SK-N-SH (cell line): Measurements from ENCODE around the gene ANKFN1. TPM values are rescaled to one million over a fixed set of nuclear protein-coding genes. Genes with fewer than 3 reads are reported as not detected.
A peak's percentile ranks its signal among the peaks of the same experiment; 100 is the strongest.

Experiments used
- CTCF ChIA-PET: fragments of 300-600, 350-600 bp; formaldehyde crosslinking; extraction: SDS; loops from one replicate; lab custom pipeline; 2021; lab: Yijun Ruan, JAX
- POLR2A ChIA-PET: fragments of 350-600 bp; sonication (Branson Sonifier 250); formaldehyde crosslinking; extraction: SDS; loops from one replicate; lab custom pipeline; 2020; ENCODE audit warnings: antibody characterized with exemption, inconsistent platforms; lab: Yijun Ruan, JAX
- DNase-seq: peaks from one replicate; pipeline ENCODE4 v3.0.0; 2012
- H2AFZ ChIP-seq: fragments of 200-600 bp; sonication (generic); 2 replicates; pipeline ENCODE4 v1.8.1; 2016; ENCODE audit warnings: antibody characterized with exemption, mild to moderate bottlenecking, low read depth
- H3F3A ChIP-seq: fragments of 200-600 bp; sonication (generic); replicated peaks from 2 replicates; pipeline ENCODE3; 2016; ENCODE audit warnings: antibody characterized with exemption, mild to moderate bottlenecking; ENCODE audit not compliant: insufficient read depth
- H3K27ac ChIP-seq, 2 experiments: fragments of 200-500 bp in 1 of 2; fragments of 200-600 bp in 1 of 2; sonication (Bioruptor generic) in 1 of 2; sonication (generic), shearing (Covaris generic) in 1 of 2; 2 replicates each; pipeline versions ENCODE4 v1.5.1 to v1.6.1; 2014 to 2016; ENCODE audit warnings: low read depth in 2 of 2, inconsistent platforms in 1 of 2, low read length in 1 of 2, mild to moderate bottlenecking in 1 of 2, mixed read lengths in 1 of 2
- H3K27me3 ChIP-seq: fragments of 200-600 bp; sonication (generic), shearing (Covaris generic); 2 replicates; pipeline ENCODE4 v1.6.1; 2016; ENCODE audit warnings: mixed run types; ENCODE audit not compliant: insufficient read depth
- H3K36me3 ChIP-seq, 2 experiments: fragments of 200-500 bp in 1 of 2; fragments of 200-600 bp in 1 of 2; sonication (Bioruptor generic) in 1 of 2; sonication (generic) in 1 of 2; replicated peaks in 1 of 2; 2 replicates each; pipeline versions ENCODE3 to v1.5.1; 2014 to 2016; ENCODE audit warnings: low read length in 1 of 2, mild to moderate bottlenecking in 1 of 2; ENCODE audit not compliant: insufficient read depth in 2 of 2, control insufficient read depth in 1 of 2
- H3K4me1 ChIP-seq, 2 experiments: fragments of 200-500 bp in 1 of 2; fragments of 200-600 bp in 1 of 2; sonication (Bioruptor generic) in 1 of 2; sonication (generic), shearing (Covaris generic) in 1 of 2; 2 replicates each; pipeline versions ENCODE4 v1.5.1 to v1.6.1; 2014 to 2016; ENCODE audit warnings: low read depth in 1 of 2, low read length in 1 of 2, mixed run types in 1 of 2; ENCODE audit not compliant: insufficient read depth in 2 of 2, control insufficient read depth in 1 of 2
- H3K4me2 ChIP-seq: fragments of 200-600 bp; sonication (generic), shearing (Covaris generic); 2 replicates; pipeline ENCODE4 v1.6.1; 2017; ENCODE audit warnings: mixed run types
- H3K4me3 ChIP-seq, 2 experiments: fragments of 200-500 bp in 1 of 2; fragments of 200-600 bp in 1 of 2; sonication (Bioruptor generic) in 1 of 2; sonication (generic), shearing (Covaris generic) in 1 of 2; 2 replicates each; pipeline versions ENCODE4 v1.5.1 to v1.8.1; 2014 to 2016; ENCODE audit warnings: low read depth in 2 of 2, inconsistent platforms in 1 of 2, low read length in 1 of 2, mild to moderate bottlenecking in 1 of 2, mixed read lengths in 1 of 2, moderate library complexity in 1 of 2
- H3K79me2 ChIP-seq: fragments of 200-600 bp; sonication (generic); 2 replicates; pipeline ENCODE4 v1.8.1; 2017; ENCODE audit warnings: mild to moderate bottlenecking; ENCODE audit not compliant: insufficient read depth
- H3K9ac ChIP-seq: fragments of 200-600 bp; sonication (generic); 2 replicates; pipeline ENCODE4 v1.6.1; 2017; ENCODE audit warnings: mixed run types
- H3K9me2 ChIP-seq: fragments of 200-600 bp; sonication (generic); 2 replicates; pipeline ENCODE4 v1.6.1; 2017; ENCODE audit warnings: mixed run types
- H3K9me3 ChIP-seq: fragments of 200-600 bp; sonication (generic); 2 replicates; pipeline ENCODE4 v1.6.1; 2017; ENCODE audit warnings: mixed run types, mild to moderate bottlenecking, moderate library complexity
- H4K20me1 ChIP-seq: fragments of 200-600 bp; sonication (generic); 2 replicates; pipeline ENCODE4 v1.6.1; 2017; ENCODE audit warnings: mild to moderate bottlenecking, mixed run types; ENCODE audit not compliant: insufficient read depth
- CHD2 ChIP-seq: fragments of 150-350 bp; IDR thresholded peaks from 2 replicates; pipeline ENCODE4 v1.6.1; 2018; ENCODE audit warnings: low read length; ENCODE audit not compliant: partially characterized antibody
- ELF1 ChIP-seq: IDR thresholded peaks from 2 replicates; pipeline ENCODE4 v1.4.0; 2012
- EZH2phosphoT487 ChIP-seq: fragments of 200-600 bp; sonication (generic); IDR thresholded peaks from 2 replicates; pipeline ENCODE4 v1.6.1; 2017; ENCODE audit warnings: low read depth, mixed run types, mild to moderate bottlenecking, antibody characterized with exemption, moderate library complexity, borderline replicate concordance
- FOSL2 ChIP-seq: IDR thresholded peaks from 2 replicates; pipeline ENCODE4 v1.4.0; 2012; ENCODE audit warnings: low read depth, mild to moderate bottlenecking, moderate library complexity, borderline replicate concordance
- FOXJ3 ChIP-seq: sonication (generic); formaldehyde crosslinking; IDR thresholded peaks from 2 replicates; pipeline ENCODE4 v1.5.1; 2020; ENCODE audit warnings: mild to moderate bottlenecking, missing genetic modification reagents
- FOXM1 ChIP-seq: IDR thresholded peaks from 2 replicates; pipeline ENCODE4 v1.4.0; 2012; ENCODE audit warnings: low read depth, mild to moderate bottlenecking
- GABPA ChIP-seq: IDR thresholded peaks from 2 replicates; pipeline ENCODE4 v1.4.0; 2012; ENCODE audit warnings: low read depth, mild to moderate bottlenecking
- JUND ChIP-seq: IDR thresholded peaks from 2 replicates; pipeline ENCODE4 v1.4.0; 2012
- MEF2A ChIP-seq: IDR thresholded peaks from 2 replicates; pipeline ENCODE4 v1.4.0; 2012; ENCODE audit warnings: low read depth, borderline replicate concordance
- NFIC ChIP-seq: IDR thresholded peaks from 2 replicates; pipeline ENCODE4 v1.4.0; 2012; ENCODE audit warnings: borderline replicate concordance
- POLR2AphosphoS5 ChIP-seq: IDR thresholded peaks from 2 replicates; pipeline ENCODE4 v1.6.1; 2012; ENCODE audit warnings: low read depth, low read length
- RAD21 ChIP-seq: IDR thresholded peaks from 2 replicates; pipeline ENCODE4 v1.6.1; 2012; ENCODE audit warnings: mild to moderate bottlenecking, low read length
- RCOR1 ChIP-seq: fragments of 150-350 bp; IDR thresholded peaks from 2 replicates; pipeline ENCODE4 v1.6.1; 2017; ENCODE audit warnings: antibody characterized with exemption, low read length
- RFX5 ChIP-seq: IDR thresholded peaks from 2 replicates; pipeline ENCODE4 v1.6.1; 2012; ENCODE audit warnings: mild to moderate bottlenecking, improper control_type of control experiment, low read length
- RXRA ChIP-seq: IDR thresholded peaks from 2 replicates; pipeline ENCODE4 v1.4.0; 2012; ENCODE audit warnings: low read depth, mild to moderate bottlenecking, borderline replicate concordance
- SIN3A ChIP-seq: IDR thresholded peaks from 2 replicates; pipeline ENCODE4 v1.6.1; 2012; ENCODE audit warnings: low read depth, mild to moderate bottlenecking, low read length, moderate library complexity, borderline replicate concordance
- SMC3 ChIP-seq: IDR thresholded peaks from 2 replicates; pipeline ENCODE4 v1.6.1; 2012; ENCODE audit warnings: low read depth, low read length, improper control_type of control experiment
- TCF12 ChIP-seq: IDR thresholded peaks from 2 replicates; pipeline ENCODE4 v1.4.0; 2012
- TEAD4 ChIP-seq: IDR thresholded peaks from 2 replicates; pipeline ENCODE4 v1.4.0; 2012; ENCODE audit warnings: mild to moderate bottlenecking, borderline replicate concordance; ENCODE audit not compliant: insufficient read depth
- YY1 ChIP-seq: IDR thresholded peaks from 2 replicates; pipeline ENCODE4 v1.4.0; 2012; ENCODE audit warnings: low read depth, mild to moderate bottlenecking
- WGBS: methylation state at CpG from one replicate; pipeline ENCODE4 v1.1.6; 2017; ENCODE audit warnings: low lambda C conversion rate; 5-methylcytosine and 5-hydroxymethylcytosine counted together
- polyA plus RNA-seq, 3 experiments: library from polyadenylated mRNA; depleted of rRNA; stranded (reverse); fragments of >200 nt; gene quantifications; 2 replicates each; pipeline ENCODE4 v1.2.3, GENCODE V29; 2012
- TF ChIP-seq, protein P1 (sequence below): fragments of 150-350 bp; IDR thresholded peaks from 2 replicates; pipeline ENCODE4 v1.6.1; 2017; ENCODE audit warnings: antibody characterized with exemption, low read length, low read depth, borderline replicate concordance
- TF ChIP-seq, protein P2 (sequence below): fragments of 150-350 bp; IDR thresholded peaks from 2 replicates; pipeline ENCODE4 v1.6.1; 2016; ENCODE audit warnings: mild to moderate bottlenecking, low read depth, low read length
- TF ChIP-seq, protein P3 (sequence below): IDR thresholded peaks from 2 replicates; pipeline ENCODE4 v1.4.0; 2012; ENCODE audit warnings: low read depth, borderline replicate concordance
- TF ChIP-seq, protein P4 (sequence below): IDR thresholded peaks from 2 replicates; pipeline ENCODE4 v1.4.0; 2012; ENCODE audit warnings: low read depth
- TF ChIP-seq, protein P5 (sequence below): fragments of 200-600 bp; sonication (generic); IDR thresholded peaks from 2 replicates; pipeline ENCODE4 v1.6.1; 2017; ENCODE audit warnings: antibody characterized with exemption, mild to moderate bottlenecking, moderate library complexity
- TF ChIP-seq, protein P6 (sequence below): IDR thresholded peaks from 2 replicates; pipeline ENCODE4; 2012
- TF ChIP-seq, protein P7 (sequence below): IDR thresholded peaks from 2 replicates; pipeline ENCODE4 v1.4.0; 2012; ENCODE audit warnings: low read depth, borderline replicate concordance

Gene ANKFN1
- polyA plus RNA-seq, 1 of the 3 experiments (the other 2 are of a cell fraction), result 0.07 TPM

DNA sequence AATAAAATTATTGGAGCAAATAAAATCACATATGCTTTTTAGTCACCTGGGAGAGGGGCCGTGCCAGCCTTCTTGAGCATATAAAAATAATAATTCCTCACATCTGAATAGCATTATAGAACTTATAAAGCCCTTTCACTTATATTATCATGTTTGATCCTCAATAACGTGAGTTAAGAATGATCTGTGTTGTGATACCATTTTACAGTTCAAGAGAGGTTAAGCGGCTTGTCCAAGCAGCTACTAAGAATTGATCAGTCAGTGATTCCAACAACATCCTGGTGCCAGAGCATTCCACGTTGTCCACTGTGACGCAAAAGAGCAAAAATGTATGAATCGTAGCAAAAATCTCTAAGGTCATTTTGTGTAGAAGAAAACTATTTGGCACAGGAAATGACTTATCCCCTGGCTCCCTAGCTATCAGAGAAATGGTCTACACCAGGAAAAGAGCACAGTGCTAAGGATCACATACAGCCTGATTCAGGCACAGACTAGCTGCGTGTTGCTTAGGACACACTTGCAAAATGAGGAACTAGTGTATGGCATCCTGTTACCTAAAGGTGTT is 33.0 kb downstream of the ANKFN1 start:
- WGBS, result 19% methylated on average over 7 of the region's 7 CpGs
- peak overlapping the region; percentile 12 for H3K4me2 ChIP-seq
- no peak for DNase-seq
- no peak overlapping the region for H3K4me3 ChIP-seq
- no peaks in the 10 kb centered on the region for H3K27me3 ChIP-seq
- POLR2A ChIA-PET, result no interaction called here
- H3K79me2 ChIP-seq, result no peaks in the 10 kb centered on the region
- CTCF ChIA-PET, result interaction anchor here (0.8 kb wide), 1 partner anchor 12 kb away, joined by 3 read pairs; no protein-coding TSS in a partner anchor
- peaks cover 6% of the 10 kb centered on the region for H3F3A ChIP-seq
- peak overlapping the region; percentile 52; the same call in 1 of the 2 replicates for H2AFZ ChIP-seq
- H3K9me3 ChIP-seq, result no peaks in the 10 kb centered on the region
- no peaks in the 10 kb centered on the region for H4K20me1 ChIP-seq
- H3K4me1 ChIP-seq, result peaks cover 0 to 10% of the 10 kb centered on the region in 2 experiments; a peak in 1 of 4 replicates
- no peaks in the 10 kb centered on the region for H3K36me3 ChIP-seq
- no peaks in the 10 kb centered on the region for H3K9me2 ChIP-seq
- peak overlapping the region; percentile 2 to 74; a peak in 3 of 4 replicates for H3K27ac ChIP-seq
- H3K9ac ChIP-seq, result peak overlapping the region; percentile 29
- TF ChIP-seq FOSL2 (peak; percentile 80), FOXM1 (no peak), EZH2phosphoT487 (no peak), YY1 (no peak), TEAD4 (peak; percentile 80; the same call in 1 of the 2 replicates), TCF12 (peak; percentile 73), SMC3 (no peak), RFX5 (no peak), CHD2 (no peak), RCOR1 (no peak), ELF1 (no peak), SIN3A (no peak), GABPA (no peak), RXRA (peak; percentile 62; the same call in 1 of the 2 replicates), POLR2AphosphoS5 (peak; percentile 34; the same call in 1 of the 2 replicates), RAD21 (no peak), NFIC (peak; percentile 87), JUND (peak; percentile 84), FOXJ3 (CRISPR knock-in tag) (no peak), MEF2A (no peak)
- TF ChIP-seq, protein P1, sequence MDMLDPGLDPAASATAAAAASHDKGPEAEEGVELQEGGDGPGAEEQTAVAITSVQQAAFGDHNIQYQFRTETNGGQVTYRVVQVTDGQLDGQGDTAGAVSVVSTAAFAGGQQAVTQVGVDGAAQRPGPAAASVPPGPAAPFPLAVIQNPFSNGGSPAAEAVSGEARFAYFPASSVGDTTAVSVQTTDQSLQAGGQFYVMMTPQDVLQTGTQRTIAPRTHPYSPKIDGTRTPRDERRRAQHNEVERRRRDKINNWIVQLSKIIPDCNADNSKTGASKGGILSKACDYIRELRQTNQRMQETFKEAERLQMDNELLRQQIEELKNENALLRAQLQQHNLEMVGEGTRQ, result no peak
- TF ChIP-seq, protein P2, sequence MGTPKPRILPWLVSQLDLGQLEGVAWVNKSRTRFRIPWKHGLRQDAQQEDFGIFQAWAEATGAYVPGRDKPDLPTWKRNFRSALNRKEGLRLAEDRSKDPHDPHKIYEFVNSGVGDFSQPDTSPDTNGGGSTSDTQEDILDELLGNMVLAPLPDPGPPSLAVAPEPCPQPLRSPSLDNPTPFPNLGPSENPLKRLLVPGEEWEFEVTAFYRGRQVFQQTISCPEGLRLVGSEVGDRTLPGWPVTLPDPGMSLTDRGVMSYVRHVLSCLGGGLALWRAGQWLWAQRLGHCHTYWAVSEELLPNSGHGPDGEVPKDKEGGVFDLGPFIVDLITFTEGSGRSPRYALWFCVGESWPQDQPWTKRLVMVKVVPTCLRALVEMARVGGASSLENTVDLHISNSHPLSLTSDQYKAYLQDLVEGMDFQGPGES, result no peak
- TF ChIP-seq, protein P3, sequence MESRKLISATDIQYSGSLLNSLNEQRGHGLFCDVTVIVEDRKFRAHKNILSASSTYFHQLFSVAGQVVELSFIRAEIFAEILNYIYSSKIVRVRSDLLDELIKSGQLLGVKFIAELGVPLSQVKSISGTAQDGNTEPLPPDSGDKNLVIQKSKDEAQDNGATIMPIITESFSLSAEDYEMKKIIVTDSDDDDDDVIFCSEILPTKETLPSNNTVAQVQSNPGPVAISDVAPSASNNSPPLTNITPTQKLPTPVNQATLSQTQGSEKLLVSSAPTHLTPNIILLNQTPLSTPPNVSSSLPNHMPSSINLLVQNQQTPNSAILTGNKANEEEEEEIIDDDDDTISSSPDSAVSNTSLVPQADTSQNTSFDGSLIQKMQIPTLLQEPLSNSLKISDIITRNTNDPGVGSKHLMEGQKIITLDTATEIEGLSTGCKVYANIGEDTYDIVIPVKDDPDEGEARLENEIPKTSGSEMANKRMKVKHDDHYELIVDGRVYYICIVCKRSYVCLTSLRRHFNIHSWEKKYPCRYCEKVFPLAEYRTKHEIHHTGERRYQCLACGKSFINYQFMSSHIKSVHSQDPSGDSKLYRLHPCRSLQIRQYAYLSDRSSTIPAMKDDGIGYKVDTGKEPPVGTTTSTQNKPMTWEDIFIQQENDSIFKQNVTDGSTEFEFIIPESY, result 0 out of 2 replicates have a peak, but pooled peaks have one; percentile 20
- TF ChIP-seq, protein P4, sequence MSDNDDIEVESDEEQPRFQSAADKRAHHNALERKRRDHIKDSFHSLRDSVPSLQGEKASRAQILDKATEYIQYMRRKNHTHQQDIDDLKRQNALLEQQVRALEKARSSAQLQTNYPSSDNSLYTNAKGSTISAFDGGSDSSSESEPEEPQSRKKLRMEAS, result peak; percentile 59
- TF ChIP-seq, protein P5, sequence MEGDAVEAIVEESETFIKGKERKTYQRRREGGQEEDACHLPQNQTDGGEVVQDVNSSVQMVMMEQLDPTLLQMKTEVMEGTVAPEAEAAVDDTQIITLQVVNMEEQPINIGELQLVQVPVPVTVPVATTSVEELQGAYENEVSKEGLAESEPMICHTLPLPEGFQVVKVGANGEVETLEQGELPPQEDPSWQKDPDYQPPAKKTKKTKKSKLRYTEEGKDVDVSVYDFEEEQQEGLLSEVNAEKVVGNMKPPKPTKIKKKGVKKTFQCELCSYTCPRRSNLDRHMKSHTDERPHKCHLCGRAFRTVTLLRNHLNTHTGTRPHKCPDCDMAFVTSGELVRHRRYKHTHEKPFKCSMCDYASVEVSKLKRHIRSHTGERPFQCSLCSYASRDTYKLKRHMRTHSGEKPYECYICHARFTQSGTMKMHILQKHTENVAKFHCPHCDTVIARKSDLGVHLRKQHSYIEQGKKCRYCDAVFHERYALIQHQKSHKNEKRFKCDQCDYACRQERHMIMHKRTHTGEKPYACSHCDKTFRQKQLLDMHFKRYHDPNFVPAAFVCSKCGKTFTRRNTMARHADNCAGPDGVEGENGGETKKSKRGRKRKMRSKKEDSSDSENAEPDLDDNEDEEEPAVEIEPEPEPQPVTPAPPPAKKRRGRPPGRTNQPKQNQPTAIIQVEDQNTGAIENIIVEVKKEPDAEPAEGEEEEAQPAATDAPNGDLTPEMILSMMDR, result no peak
- TF ChIP-seq, protein P6, sequence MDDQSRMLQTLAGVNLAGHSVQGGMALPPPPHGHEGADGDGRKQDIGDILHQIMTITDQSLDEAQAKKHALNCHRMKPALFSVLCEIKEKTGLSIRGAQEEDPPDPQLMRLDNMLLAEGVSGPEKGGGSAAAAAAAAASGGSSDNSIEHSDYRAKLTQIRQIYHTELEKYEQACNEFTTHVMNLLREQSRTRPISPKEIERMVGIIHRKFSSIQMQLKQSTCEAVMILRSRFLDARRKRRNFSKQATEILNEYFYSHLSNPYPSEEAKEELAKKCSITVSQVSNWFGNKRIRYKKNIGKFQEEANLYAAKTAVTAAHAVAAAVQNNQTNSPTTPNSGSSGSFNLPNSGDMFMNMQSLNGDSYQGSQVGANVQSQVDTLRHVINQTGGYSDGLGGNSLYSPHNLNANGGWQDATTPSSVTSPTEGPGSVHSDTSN, result peak; percentile 59
- TF ChIP-seq, protein P7, sequence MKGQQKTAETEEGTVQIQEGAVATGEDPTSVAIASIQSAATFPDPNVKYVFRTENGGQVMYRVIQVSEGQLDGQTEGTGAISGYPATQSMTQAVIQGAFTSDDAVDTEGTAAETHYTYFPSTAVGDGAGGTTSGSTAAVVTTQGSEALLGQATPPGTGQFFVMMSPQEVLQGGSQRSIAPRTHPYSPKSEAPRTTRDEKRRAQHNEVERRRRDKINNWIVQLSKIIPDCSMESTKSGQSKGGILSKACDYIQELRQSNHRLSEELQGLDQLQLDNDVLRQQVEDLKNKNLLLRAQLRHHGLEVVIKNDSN, result no peak
